ENCODE data around the gene NAP1L1.

NAP1L1 gene

DNA sequence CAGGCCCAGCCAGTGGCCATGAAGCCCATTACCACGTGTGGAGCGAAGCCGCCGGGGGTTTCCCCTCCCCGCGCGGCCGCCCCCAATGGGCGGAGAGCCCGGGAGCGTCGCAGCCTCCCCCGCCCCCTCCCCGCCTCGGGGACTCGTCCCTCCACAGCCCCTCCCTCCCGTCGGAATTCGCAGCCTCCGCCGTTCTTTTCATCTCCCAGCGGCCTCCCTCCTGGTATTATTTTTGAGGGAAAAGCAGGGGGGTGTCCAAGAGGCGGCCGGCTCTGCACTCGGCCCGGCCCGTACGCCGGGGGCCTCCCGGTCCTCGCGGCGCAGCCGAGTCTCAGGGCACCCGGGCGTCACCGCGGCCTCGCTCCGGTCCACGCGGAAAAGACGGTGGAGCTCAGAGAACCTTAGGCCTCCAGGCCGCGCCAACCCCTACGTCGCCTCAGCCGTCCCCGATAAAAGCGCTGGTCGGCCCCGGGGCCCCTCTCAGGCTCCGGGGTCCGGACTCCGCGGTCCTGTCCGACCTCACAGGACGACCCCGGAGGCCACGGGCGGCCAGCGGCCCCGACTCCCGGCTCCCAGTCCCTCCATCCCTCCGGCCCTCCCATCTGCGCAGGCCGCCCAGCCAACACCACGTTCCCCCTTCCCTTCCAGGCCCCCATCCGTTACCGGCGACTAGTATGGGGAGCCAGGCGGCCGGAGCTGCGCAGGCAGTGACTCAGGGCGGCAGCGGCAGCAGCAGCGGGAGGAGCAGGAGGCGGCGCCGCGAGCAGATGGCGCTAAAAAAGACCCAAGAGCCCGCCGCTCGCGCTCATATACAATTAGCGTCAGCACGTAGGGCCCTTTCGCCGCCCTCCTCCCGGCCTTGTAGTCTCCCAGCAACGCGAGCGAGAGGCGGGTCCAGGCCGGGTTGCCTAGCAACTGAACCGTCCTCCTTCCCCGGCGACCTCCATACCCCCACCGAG is at the start of gene NAP1L1:
TSS of gene NAP1L1 (minus strand) at position 782 of the 959 bp plus-strand sequence. CDS start 10,466 bp downstream, outside the sequence.
- DNase-seq (ENCODE audit: low spot score), result peak; percentile 97

DNA sequence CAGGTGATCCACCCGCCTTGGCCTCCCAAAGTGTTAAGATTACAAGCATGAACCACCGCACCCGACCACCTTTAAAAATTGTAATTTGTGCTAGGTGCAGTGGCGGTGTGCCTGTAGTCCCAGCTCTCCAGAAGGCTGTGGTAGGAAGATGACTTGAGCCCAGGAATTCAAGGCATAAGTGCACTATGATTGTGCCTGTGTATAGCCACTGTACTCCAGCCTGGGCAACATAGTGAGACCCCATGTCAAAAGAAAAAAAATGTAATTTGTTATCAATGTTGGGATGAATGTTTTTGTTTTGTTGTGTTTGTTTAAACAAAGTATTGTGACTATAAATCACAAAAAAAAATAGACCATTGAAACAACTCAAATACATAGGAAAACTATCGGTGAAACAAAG is 43.1 kb upstream of the NAP1L1 start:
- DNase-seq (ENCODE audit: low spot score), result no peak

GRCh38 chr12:76124456-76124855 is 40.0 kb upstream of the NAP1L1 start:
- DNase-seq (ENCODE audit: low spot score), result no peak

DNA sequence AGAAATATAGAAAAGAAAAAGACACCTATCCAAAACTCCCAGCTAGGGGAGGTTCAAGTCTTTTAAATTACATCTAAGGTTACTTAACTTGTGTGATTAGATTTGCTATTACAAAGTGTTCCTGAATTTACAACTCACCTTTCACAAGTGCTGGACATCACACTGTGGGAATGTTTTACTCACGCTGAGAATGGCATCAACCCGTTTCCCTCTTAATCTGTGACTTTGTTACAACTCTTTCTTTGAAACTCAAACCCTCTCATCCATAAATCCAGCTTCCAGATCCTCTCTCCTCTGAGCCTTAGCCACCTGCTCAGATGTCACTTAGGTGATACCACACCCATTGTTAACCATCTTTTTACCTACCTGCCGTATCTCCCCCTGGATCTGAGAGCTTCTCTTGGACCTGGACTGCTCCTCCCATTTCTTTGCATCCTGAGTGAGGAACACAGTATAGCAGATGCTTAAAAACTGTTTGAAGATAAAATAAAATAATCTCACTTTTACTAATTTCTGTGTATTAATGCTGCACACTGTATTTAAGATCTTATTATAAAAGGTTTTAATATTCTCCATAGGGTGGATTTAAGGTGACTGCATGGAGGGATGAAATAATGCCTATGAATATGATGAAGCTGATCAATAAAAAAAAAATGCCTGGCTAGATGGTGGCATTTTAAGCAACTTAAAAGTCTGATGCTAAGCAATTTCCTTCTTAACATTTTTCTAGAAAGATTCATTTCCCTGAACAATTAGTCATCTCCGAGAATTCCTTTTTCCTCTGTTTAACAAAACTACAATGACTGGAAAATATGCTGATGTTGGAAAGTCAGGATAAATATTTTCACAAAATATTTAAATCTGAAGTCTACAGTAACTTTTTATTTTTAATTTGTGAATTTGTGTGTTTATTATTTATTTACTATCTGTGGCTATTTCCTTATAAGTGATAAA is 39.1 kb upstream of the NAP1L1 start:
- DNase-seq (ENCODE audit: low spot score), result no peak

DNA sequence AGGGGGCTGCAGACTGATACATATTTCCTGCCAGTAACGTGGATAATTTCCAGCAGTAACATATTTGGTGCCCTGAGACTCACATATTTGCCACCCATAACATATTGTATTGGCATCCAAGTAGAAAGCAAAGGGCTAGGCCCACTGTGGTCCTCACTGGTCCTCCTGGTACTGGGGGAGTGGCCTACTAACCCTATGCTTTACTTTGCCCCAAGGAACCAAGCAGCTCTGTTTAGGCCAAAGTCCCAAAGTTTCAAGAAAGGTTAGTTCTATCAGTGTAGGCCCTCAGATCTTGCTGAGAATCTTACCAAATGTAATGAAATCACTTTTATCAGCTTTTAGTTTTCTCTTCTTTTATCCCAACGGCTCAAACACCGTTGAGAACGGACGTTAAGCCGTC is 35.4 kb upstream of the NAP1L1 start:
- DNase-seq (ENCODE audit: low spot score), result no peak

GRCh38 chr12:76117751-76118150 is 33.3 kb upstream of the NAP1L1 start:
- DNase-seq (ENCODE audit: low spot score), result no peak

- DNase-seq (ENCODE audit: low spot score), result no peak
Measured at GRCh38 chr12:76117067-76117691, 32.7 kb upstream of the NAP1L1 start.

DNA sequence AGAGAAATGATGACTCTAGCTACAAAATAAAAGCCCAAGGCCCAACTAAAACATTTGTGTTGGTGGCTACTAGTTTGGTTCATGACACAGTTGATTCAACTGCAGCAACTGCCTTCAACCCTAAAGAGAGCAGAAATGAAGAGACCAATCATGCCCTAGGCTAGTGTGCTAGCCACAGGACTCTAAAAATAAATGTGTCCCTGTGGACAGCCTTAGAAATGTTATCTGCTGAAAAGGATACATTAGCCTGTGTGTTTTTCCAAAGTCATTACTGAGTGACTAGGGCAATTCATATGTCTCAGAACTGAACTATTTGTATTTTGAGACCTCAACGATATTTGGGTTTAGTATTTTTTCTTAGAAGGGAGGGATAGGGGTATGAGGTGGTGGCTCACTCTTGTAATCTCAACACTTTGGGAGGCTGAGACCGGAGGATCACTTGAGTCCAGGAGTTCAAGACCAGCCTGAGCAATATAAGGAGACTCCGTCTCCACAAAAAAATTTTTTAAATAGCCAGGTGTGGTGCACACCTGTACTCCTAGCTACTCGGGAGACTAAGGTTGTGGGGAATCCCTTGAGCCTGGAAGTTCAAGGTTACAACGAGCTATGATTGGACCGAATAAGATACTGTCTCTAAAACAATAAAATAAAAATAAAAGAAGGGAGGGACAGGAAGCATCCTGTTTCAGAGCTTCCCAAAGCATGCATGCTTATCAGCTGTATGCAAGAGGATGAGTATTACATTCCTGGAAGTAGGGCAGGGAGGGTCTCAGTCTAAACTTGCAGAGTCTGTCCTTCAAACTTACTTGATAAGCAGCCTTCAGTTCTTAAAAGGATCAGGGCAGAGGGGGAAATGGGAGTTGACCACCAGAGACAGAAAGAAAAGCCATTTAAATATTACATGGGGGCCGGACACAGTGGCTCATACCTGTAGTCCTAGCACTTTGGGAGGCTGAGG is 29.6 kb upstream of the NAP1L1 start:
- no peak for DNase-seq (ENCODE audit: low spot score)

GRCh38 chr12:76111209-76111749 is 26.8 kb upstream of the NAP1L1 start:
- no peak for DNase-seq (ENCODE audit: low spot score)

DNA sequence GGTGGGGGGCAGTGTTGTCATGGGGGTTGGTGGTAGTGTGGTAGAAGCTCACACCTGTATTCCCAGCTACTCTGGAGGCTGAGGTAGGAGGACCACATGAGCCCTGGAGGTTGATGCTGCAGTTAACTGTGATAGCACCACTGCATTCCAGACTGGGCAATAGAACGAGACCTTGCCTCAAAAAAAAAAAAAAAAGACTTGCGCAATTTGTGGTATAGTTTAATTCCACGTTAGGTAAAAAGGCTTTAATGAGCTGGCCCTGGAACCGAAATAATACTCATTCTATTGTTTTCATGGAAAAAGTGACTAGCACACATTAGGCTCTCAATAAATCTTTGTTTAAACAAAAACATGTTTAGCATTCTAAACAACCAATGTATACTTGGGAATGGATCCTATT is 25.4 kb upstream of the NAP1L1 start:
- DNase-seq (ENCODE audit: low spot score), result no peak

GRCh38 chr12:76108356-76108755 is 23.9 kb upstream of the NAP1L1 start:
- no peak for DNase-seq (ENCODE audit: low spot score)

- DNase-seq (ENCODE audit: low spot score), result no peak
Measured at GRCh38 chr12:76106631-76107030, 22.1 kb upstream of the NAP1L1 start.

DNA sequence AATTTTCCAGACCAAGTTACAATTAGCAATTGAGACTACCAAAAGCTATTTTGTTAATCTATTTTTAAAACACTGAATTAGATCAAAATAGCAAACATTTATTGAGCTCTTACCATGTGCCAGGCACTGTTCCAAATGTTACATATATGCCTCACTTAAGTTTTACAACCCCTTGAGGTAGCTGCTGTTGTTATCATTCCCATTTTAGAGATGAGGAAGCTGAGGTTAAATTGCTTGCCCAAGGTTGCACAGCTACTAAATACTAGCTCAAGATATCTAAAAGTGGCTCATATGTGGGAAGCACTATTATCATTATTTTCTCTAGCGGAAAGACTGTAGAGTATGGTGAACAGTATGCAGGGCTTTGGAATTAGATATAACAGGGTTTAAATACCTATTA is 19.5 kb upstream of the NAP1L1 start:
- DNase-seq (ENCODE audit: low spot score), result no peak

GRCh38 chr12:76101739-76102385 is 17.4 kb upstream of the NAP1L1 start:
- no peak for DNase-seq (ENCODE audit: low spot score)

DNA sequence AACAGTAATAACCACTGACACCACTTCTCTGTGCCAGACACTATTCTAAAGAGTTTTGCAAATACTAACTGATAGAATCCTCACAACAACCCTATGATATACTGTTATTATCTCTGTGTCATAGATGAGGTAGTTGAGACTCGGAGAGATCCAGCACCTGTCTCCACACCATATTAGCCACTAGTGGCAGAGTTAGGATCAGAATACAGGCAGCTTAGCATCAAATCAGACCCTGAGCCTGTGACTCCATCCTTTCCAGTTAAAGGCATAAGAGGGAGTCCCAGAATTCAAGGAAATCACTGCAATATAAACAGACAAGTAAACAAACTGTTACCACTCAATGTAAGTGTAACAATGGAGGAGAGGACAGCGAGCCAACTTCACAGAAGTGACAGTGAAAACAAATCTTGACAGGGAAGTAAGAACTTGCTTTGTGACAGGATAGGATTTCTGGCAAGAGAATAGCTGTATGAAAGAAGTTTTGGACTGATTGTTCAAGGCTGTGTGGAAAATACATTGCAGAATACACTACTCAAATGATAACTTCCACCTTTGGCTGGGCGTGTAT is 11.7 kb upstream of the NAP1L1 start:
- no peak for DNase-seq (ENCODE audit: low spot score)

- DNase-seq (ENCODE audit: low spot score), result no peak
Measured at GRCh38 chr12:76094754-76095153, 10.3 kb upstream of the NAP1L1 start.

DNA sequence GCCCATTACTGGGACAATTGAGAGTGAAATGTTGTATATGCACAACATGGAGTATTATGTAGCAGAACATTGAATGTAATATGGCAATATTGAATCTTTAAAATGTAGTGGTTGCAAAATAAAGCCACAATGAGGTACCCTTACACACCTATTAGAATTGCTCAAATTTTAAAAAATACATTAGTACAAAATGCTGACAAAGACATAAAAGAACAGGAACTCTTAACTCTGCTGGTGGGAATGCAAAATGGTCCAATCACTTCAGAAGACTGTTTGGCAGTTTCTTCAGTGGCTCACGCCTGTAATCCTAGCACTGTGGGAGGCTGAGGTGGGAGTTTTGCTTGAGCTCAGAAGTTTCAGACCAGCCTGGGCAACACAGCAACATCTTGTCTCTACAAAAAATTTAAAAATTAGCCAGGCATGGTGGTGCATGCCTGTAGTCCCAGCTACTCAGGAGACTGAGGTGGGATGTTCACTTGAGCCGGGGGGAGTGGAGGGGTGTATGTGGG is 6.8 kb upstream of the NAP1L1 start:
- no peak for DNase-seq (ENCODE audit: low spot score)

- DNase-seq (ENCODE audit: low spot score), result peak; percentile 15
Measured at GRCh38 chr12:76085520-76085868, 1.0 kb upstream of the NAP1L1 start.

DNA sequence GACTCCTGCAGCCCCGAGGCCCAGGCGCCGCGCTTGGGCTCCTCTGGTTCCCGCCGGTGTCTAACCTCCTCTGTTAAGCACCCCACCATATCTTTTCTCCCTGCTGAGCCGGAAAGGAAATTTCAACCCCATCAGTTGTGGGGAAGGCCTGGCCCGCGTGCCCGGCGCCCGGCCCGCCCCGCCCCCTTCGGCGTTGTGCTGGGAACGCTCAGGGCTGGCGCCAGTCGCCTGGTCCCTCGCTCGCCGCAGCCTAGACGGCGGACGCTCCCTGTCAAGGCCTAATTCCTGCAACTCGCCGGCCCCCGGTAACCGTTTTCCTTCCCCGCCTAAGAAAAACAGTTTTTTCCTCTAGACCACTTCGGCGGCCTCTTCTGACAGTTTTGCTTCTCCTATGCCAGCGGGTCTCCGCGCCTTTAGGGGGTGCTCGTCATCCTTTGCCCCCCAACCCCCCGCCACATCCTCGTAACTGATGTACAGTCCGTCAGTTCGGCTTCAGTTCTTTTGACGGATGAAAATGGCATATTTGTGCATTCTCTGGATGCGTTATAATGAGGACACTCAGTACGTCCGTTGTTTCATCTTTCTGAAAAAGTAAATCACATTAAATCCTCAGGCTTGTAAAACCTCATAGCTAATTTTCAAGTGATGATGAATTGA is 506 bp upstream of the NAP1L1 start:
- no peak for DNase-seq (ENCODE audit: low spot score)

All from AG08396 (cell line).